Endothelial cell (in vitro differentiated cells): ENCODE results near the gene ARHGAP32. TPM values are rescaled to one million over a fixed set of nuclear protein-coding genes. Genes with fewer than 3 reads are reported as not detected.
A peak's percentile ranks its signal among the peaks of the same experiment; 100 is the strongest.

Experiments used
- DNase-seq: peaks from one replicate; pipeline ENCODE4 v3.0.0; 2021; ENCODE audit warnings: low spot score
- H3K27ac Mint-ChIP-seq: one replicate; pipeline ENCODE4 v1.8.0; 2021; ENCODE audit warnings: mixed read lengths, inconsistent platforms; ENCODE audit not compliant: unreplicated experiment
- H3K27me3 Mint-ChIP-seq: one replicate; pipeline ENCODE4 v1.8.0; 2021; ENCODE audit warnings: mild to moderate bottlenecking, moderate library complexity, mixed read lengths, inconsistent platforms; ENCODE audit not compliant: unreplicated experiment
- H3K36me3 Mint-ChIP-seq: one replicate; pipeline ENCODE4 v1.8.0; 2021; ENCODE audit warnings: mild to moderate bottlenecking, low read depth, mixed read lengths, inconsistent platforms; ENCODE audit not compliant: unreplicated experiment
- H3K4me1 Mint-ChIP-seq: one replicate; pipeline ENCODE4 v1.8.0; 2021; ENCODE audit warnings: mild to moderate bottlenecking, mixed read lengths, inconsistent platforms; ENCODE audit not compliant: unreplicated experiment
- H3K4me3 Mint-ChIP-seq: one replicate; pipeline ENCODE4 v1.8.0; 2021; ENCODE audit warnings: mild to moderate bottlenecking, mixed read lengths, inconsistent platforms; ENCODE audit not compliant: unreplicated experiment
- H3K9me3 Mint-ChIP-seq: one replicate; pipeline ENCODE4 v1.8.0; 2021; ENCODE audit warnings: mixed read lengths, inconsistent platforms; ENCODE audit not compliant: unreplicated experiment
- total RNA-seq: library from RNA; stranded (reverse); fragmentation: NEBNext Ultra II Directional; extraction: Animal tissue kit (Norgen Biotek cat#: 25700); gene quantifications from one replicate; pipeline ENCODE4 v1.2.1, GENCODE V29; 2021; ENCODE audit not compliant: unreplicated experiment
- TF ChIP-seq, protein P1 (sequence below): fragments of 200-600 bp; sonication (generic); IDR thresholded peaks from one replicate; pipeline ENCODE4 v1.5.0; 2021; ENCODE audit warnings: antibody characterized with exemption; ENCODE audit not compliant: unreplicated experiment

The ARHGAP32 gene
- total RNA-seq, 1 donor from 2014 or later, result 14.5 TPM

- Mint-ChIP-seq H3K27ac (no peak overlapping the region), H3K4me3 (no peak overlapping the region), H3K4me1 (peaks cover 4% of the 10 kb centered on the region), H3K9me3 (peaks cover 4% of the 10 kb centered on the region), H3K27me3 (peaks cover 15% of the 10 kb centered on the region), H3K36me3 (peaks cover 5% of the 10 kb centered on the region)
- DNase-seq, result no peak
- TF ChIP-seq, protein P1, sequence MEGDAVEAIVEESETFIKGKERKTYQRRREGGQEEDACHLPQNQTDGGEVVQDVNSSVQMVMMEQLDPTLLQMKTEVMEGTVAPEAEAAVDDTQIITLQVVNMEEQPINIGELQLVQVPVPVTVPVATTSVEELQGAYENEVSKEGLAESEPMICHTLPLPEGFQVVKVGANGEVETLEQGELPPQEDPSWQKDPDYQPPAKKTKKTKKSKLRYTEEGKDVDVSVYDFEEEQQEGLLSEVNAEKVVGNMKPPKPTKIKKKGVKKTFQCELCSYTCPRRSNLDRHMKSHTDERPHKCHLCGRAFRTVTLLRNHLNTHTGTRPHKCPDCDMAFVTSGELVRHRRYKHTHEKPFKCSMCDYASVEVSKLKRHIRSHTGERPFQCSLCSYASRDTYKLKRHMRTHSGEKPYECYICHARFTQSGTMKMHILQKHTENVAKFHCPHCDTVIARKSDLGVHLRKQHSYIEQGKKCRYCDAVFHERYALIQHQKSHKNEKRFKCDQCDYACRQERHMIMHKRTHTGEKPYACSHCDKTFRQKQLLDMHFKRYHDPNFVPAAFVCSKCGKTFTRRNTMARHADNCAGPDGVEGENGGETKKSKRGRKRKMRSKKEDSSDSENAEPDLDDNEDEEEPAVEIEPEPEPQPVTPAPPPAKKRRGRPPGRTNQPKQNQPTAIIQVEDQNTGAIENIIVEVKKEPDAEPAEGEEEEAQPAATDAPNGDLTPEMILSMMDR, result no peak
Measured at GRCh38 chr11:128917144-128917724, 274.9 kb downstream of the ARHGAP32 start.

DNA sequence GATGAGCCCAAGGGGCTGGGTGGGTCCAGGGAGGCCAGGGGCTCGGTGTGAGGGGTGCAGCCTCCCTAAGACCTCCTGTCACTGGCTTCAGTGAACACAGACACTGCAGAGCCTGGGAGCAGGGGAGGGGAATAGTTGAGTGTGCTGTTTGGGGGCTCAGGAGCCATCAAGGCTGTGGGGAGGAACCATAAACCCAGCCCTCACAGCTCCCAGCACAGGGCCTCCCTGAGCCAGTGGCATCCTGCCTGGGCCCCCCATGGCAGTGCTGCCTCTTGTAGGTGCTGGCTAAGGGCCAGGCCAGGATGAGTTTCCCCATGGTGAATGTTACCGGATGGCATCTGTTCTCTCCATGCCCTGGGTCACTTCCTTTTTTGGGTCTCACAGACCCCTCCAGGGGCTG is 275.4 kb downstream of the ARHGAP32 start:
- peaks cover 4% of the 10 kb centered on the region for H3K4me1 Mint-ChIP-seq
- peaks cover 17% of the 10 kb centered on the region for H3K27me3 Mint-ChIP-seq
- TF ChIP-seq, protein P1, result no peak
- H3K27ac Mint-ChIP-seq, result no peak overlapping the region
- DNase-seq, result no peak
- no peak overlapping the region for H3K4me3 Mint-ChIP-seq
- H3K36me3 Mint-ChIP-seq, result peaks cover 5% of the 10 kb centered on the region
- peaks cover 4% of the 10 kb centered on the region for H3K9me3 Mint-ChIP-seq

- Mint-ChIP-seq H3K27me3 (peaks cover 17% of the 10 kb centered on the region), H3K36me3 (peaks cover 5% of the 10 kb centered on the region), H3K9me3 (peaks cover 4% of the 10 kb centered on the region), H3K4me3 (peak overlapping the region; percentile 51), H3K27ac (peak overlapping the region; percentile 2), H3K4me1 (peaks cover 4% of the 10 kb centered on the region)
- no peak for DNase-seq
- TF ChIP-seq, protein P1, result no peak
Measured at GRCh38 chr11:128916037-128916572, 276.0 kb downstream of the ARHGAP32 start.

- Mint-ChIP-seq H3K36me3 (peaks cover 5% of the 10 kb centered on the region), H3K27me3 (peaks cover 14% of the 10 kb centered on the region), H3K4me1 (peaks cover 4% of the 10 kb centered on the region), H3K27ac (no peak overlapping the region), H3K4me3 (no peak overlapping the region), H3K9me3 (no peaks in the 10 kb centered on the region)
- no peak for DNase-seq
- TF ChIP-seq, protein P1, result no peak
Measured at GRCh38 chr11:128915149-128915521, 277.0 kb downstream of the ARHGAP32 start.

Other genes with a start within 250 kb of the ARHGAP32 start
- 0.13 TPM for gene TP53AIP1, start 249.5 kb downstream of the ARHGAP32 start, total RNA-seq
- gene BARX2, start 183.5 kb upstream of the ARHGAP32 start, total RNA-seq, result 0.18 TPM